ENCODE results near the gene ZNF407.

The ZNF407 gene

GRCh38 chr18:74745633-74746403 lies 148.1 kb downstream of the ZNF407 start:
- H3K27me3 ChIP-seq (ENCODE audit: control insufficient read depth, insufficient read depth, low read length) = no peaks in the 10 kb centered on the region
- H3K4me3 ChIP-seq (ENCODE audit: low read length) = no peak overlapping the region
- no peak for DNase-seq (ENCODE audit: low read depth, low spot score)
- H3K9me3 ChIP-seq (ENCODE audit: control insufficient read depth, insufficient read depth, low read length) = no peaks in the 10 kb centered on the region
- H3K36me3 ChIP-seq (ENCODE audit: control insufficient read depth, insufficient read depth, low read length) = no peaks in the 10 kb centered on the region
- no CpG with 5 or more reads among the region's 10 CpGs for WGBS (ENCODE audit: insufficient coverage, insufficient read length)
- no peak overlapping the region for H3K27ac ChIP-seq (ENCODE audit: low read length)
- H3K4me1 ChIP-seq (ENCODE audit: control insufficient read depth, insufficient read depth, low read length) = no peaks in the 10 kb centered on the region

GRCh38 chr18:74748809-74749208 lies 151.1 kb downstream of the ZNF407 start:
- WGBS (ENCODE audit: insufficient coverage, insufficient read length) = no CpG with 5 or more reads among the region's 4 CpGs
- no peak for DNase-seq (ENCODE audit: low read depth, low spot score)

GRCh38 chr18:74758995-74759394 lies 161.3 kb downstream of the ZNF407 start:
- Histone ChIP-seq H3K36me3 (ENCODE audit: control insufficient read depth, insufficient read depth, low read length) (no peaks in the 10 kb centered on the region), H3K4me3 (ENCODE audit: low read length) (no peak overlapping the region), H3K27ac (ENCODE audit: low read length) (no peak overlapping the region), H3K4me1 (ENCODE audit: control insufficient read depth, insufficient read depth, low read length) (no peaks in the 10 kb centered on the region), H3K27me3 (ENCODE audit: control insufficient read depth, insufficient read depth, low read length) (no peaks in the 10 kb centered on the region), H3K9me3 (ENCODE audit: control insufficient read depth, insufficient read depth, low read length) (no peaks in the 10 kb centered on the region)
- no peak for DNase-seq (ENCODE audit: low read depth, low spot score)
- no CpG with 5 or more reads among the region's 1 CpG for WGBS (ENCODE audit: insufficient coverage, insufficient read length)

More at GRCh38 chr18:74748809-74749208, 151.1 kb downstream of the ZNF407 start:
- Histone ChIP-seq H3K27me3 (ENCODE audit: control insufficient read depth, insufficient read depth, low read length) (no peaks in the 10 kb centered on the region), H3K36me3 (ENCODE audit: control insufficient read depth, insufficient read depth, low read length) (no peaks in the 10 kb centered on the region), H3K27ac (ENCODE audit: low read length) (no peak overlapping the region), H3K9me3 (ENCODE audit: control insufficient read depth, insufficient read depth, low read length) (no peaks in the 10 kb centered on the region), H3K4me1 (ENCODE audit: control insufficient read depth, insufficient read depth, low read length) (no peaks in the 10 kb centered on the region), H3K4me3 (ENCODE audit: low read length) (no peak overlapping the region)

GRCh38 chr18:74760026-74760425 lies 162.4 kb downstream of the ZNF407 start:
- no peak for DNase-seq (ENCODE audit: low read depth, low spot score)
- WGBS (ENCODE audit: insufficient coverage, insufficient read length) = no CpG with 5 or more reads among the region's 3 CpGs
- Histone ChIP-seq H3K9me3 (ENCODE audit: control insufficient read depth, insufficient read depth, low read length) (no peaks in the 10 kb centered on the region), H3K27me3 (ENCODE audit: control insufficient read depth, insufficient read depth, low read length) (no peaks in the 10 kb centered on the region), H3K4me3 (ENCODE audit: low read length) (no peak overlapping the region), H3K36me3 (ENCODE audit: control insufficient read depth, insufficient read depth, low read length) (no peaks in the 10 kb centered on the region), H3K4me1 (ENCODE audit: control insufficient read depth, insufficient read depth, low read length) (no peaks in the 10 kb centered on the region), H3K27ac (ENCODE audit: low read length) (no peak overlapping the region)

- no CpG with 5 or more reads among the region's 3 CpGs for WGBS (ENCODE audit: insufficient coverage, insufficient read length)
- Histone ChIP-seq H3K9me3 (ENCODE audit: control insufficient read depth, insufficient read depth, low read length) (no peaks in the 10 kb centered on the region), H3K4me1 (ENCODE audit: control insufficient read depth, insufficient read depth, low read length) (no peaks in the 10 kb centered on the region), H3K4me3 (ENCODE audit: low read length) (no peak overlapping the region), H3K36me3 (ENCODE audit: control insufficient read depth, insufficient read depth, low read length) (no peaks in the 10 kb centered on the region), H3K27ac (ENCODE audit: low read length) (no peak overlapping the region), H3K27me3 (ENCODE audit: control insufficient read depth, insufficient read depth, low read length) (no peaks in the 10 kb centered on the region)
- DNase-seq (ENCODE audit: low read depth, low spot score) = no peak
These were observed 162.8 kb downstream of the ZNF407 start for GRCh38 chr18:74760436-74760835.

GRCh38 chr18:74766251-74766650 lies 168.6 kb downstream of the ZNF407 start:
- Histone ChIP-seq H3K4me1 (ENCODE audit: control insufficient read depth, insufficient read depth, low read length) (no peaks in the 10 kb centered on the region), H3K9me3 (ENCODE audit: control insufficient read depth, insufficient read depth, low read length) (no peaks in the 10 kb centered on the region), H3K36me3 (ENCODE audit: control insufficient read depth, insufficient read depth, low read length) (no peaks in the 10 kb centered on the region), H3K4me3 (ENCODE audit: low read length) (no peak overlapping the region), H3K27ac (ENCODE audit: low read length) (no peak overlapping the region), H3K27me3 (ENCODE audit: control insufficient read depth, insufficient read depth, low read length) (no peaks in the 10 kb centered on the region)
- DNase-seq (ENCODE audit: low read depth, low spot score) = no peak
- no CpG with 5 or more reads among the region's 3 CpGs for WGBS (ENCODE audit: insufficient coverage, insufficient read length)

- Histone ChIP-seq H3K27ac (ENCODE audit: low read length) (no peak overlapping the region), H3K36me3 (ENCODE audit: control insufficient read depth, insufficient read depth, low read length) (no peaks in the 10 kb centered on the region), H3K27me3 (ENCODE audit: control insufficient read depth, insufficient read depth, low read length) (no peaks in the 10 kb centered on the region), H3K4me3 (ENCODE audit: low read length) (no peak overlapping the region), H3K9me3 (ENCODE audit: control insufficient read depth, insufficient read depth, low read length) (no peaks in the 10 kb centered on the region), H3K4me1 (ENCODE audit: control insufficient read depth, insufficient read depth, low read length) (no peaks in the 10 kb centered on the region)
- whole genome bisulfite sequencing (ENCODE audit: insufficient coverage, insufficient read length) = no CpG with 5 or more reads among the region's 2 CpGs
- no peak for DNase-seq (ENCODE audit: low read depth, low spot score)
These were observed 170.4 kb downstream of the ZNF407 start for GRCh38 chr18:74768096-74768495.

GRCh38 chr18:74773171-74773624 lies 175.5 kb downstream of the ZNF407 start:
- H3K36me3 ChIP-seq (ENCODE audit: control insufficient read depth, insufficient read depth, low read length) = no peaks in the 10 kb centered on the region
- H3K9me3 ChIP-seq (ENCODE audit: control insufficient read depth, insufficient read depth, low read length) = no peaks in the 10 kb centered on the region
- 0 out of 2 replicates have a peak, but pooled peaks cover 1% of the 10 kb centered on the region for H3K4me1 ChIP-seq (ENCODE audit: control insufficient read depth, insufficient read depth, low read length)
- no CpG with 5 or more reads among the region's 3 CpGs for WGBS (ENCODE audit: insufficient coverage, insufficient read length)
- H3K4me3 ChIP-seq (ENCODE audit: low read length) = no peak overlapping the region
- H3K27me3 ChIP-seq (ENCODE audit: control insufficient read depth, insufficient read depth, low read length) = no peaks in the 10 kb centered on the region
- DNase-seq (ENCODE audit: low read depth, low spot score) = no peak
- H3K27ac ChIP-seq (ENCODE audit: low read length) = no peak overlapping the region

- no peak overlapping the region for H3K4me3 ChIP-seq (ENCODE audit: low read length)
- no peak overlapping the region for H3K27ac ChIP-seq (ENCODE audit: low read length)
- 100% methylated on average over 3 of the region's 5 CpGs for WGBS (ENCODE audit: insufficient coverage, insufficient read length)
- no peaks in the 10 kb centered on the region for H3K36me3 ChIP-seq (ENCODE audit: control insufficient read depth, insufficient read depth, low read length)
- H3K9me3 ChIP-seq (ENCODE audit: control insufficient read depth, insufficient read depth, low read length) = no peaks in the 10 kb centered on the region
- 0 out of 2 replicates have a peak, but pooled peaks cover 1% of the 10 kb centered on the region for H3K4me1 ChIP-seq (ENCODE audit: control insufficient read depth, insufficient read depth, low read length)
- no peaks in the 10 kb centered on the region for H3K27me3 ChIP-seq (ENCODE audit: control insufficient read depth, insufficient read depth, low read length)
- no peak for DNase-seq (ENCODE audit: low read depth, low spot score)
These were observed 176.8 kb downstream of the ZNF407 start for GRCh38 chr18:74774486-74774885.

- Histone ChIP-seq H3K9me3 (ENCODE audit: control insufficient read depth, insufficient read depth, low read length) (no peaks in the 10 kb centered on the region), H3K27ac (ENCODE audit: low read length) (no peak overlapping the region), H3K36me3 (ENCODE audit: control insufficient read depth, insufficient read depth, low read length) (no peaks in the 10 kb centered on the region), H3K4me1 (ENCODE audit: control insufficient read depth, insufficient read depth, low read length) (0 out of 2 replicates have a peak, but pooled peaks cover 1% of the 10 kb centered on the region), H3K27me3 (ENCODE audit: control insufficient read depth, insufficient read depth, low read length) (no peaks in the 10 kb centered on the region), H3K4me3 (ENCODE audit: low read length) (no peak overlapping the region)
- DNase-seq (ENCODE audit: low read depth, low spot score) = no peak
- WGBS (ENCODE audit: insufficient coverage, insufficient read length) = no CpG with 5 or more reads among the region's 3 CpGs
These were observed 177.6 kb downstream of the ZNF407 start for GRCh38 chr18:74775239-74775638.

Measured in iPS DF 6.9 (cell line).